Activated CD8-positive, alpha-beta memory T cell treated with anti-CD3 and anti-CD28 coated beads, Interleukin-2, amount 50 U/mL, for 48 hours (primary cell): ENCODE measurements around the gene MCUR1.
"Not testable (repeated sequence)": the region's sequence is repeated elsewhere in the genome, so short reads cannot be mapped to it uniquely, and the experiment has no call there.

ENCODE experiments used
- DNase-seq: peaks from one replicate; pipeline ENCODE4 v3.0.0-alpha.2; 2020

MCUR1 gene

GRCh38 chr6:13775466-13775865, 38.9 kb downstream of the MCUR1 start:
- not testable (repeated sequence) for DNase-seq

DNA sequence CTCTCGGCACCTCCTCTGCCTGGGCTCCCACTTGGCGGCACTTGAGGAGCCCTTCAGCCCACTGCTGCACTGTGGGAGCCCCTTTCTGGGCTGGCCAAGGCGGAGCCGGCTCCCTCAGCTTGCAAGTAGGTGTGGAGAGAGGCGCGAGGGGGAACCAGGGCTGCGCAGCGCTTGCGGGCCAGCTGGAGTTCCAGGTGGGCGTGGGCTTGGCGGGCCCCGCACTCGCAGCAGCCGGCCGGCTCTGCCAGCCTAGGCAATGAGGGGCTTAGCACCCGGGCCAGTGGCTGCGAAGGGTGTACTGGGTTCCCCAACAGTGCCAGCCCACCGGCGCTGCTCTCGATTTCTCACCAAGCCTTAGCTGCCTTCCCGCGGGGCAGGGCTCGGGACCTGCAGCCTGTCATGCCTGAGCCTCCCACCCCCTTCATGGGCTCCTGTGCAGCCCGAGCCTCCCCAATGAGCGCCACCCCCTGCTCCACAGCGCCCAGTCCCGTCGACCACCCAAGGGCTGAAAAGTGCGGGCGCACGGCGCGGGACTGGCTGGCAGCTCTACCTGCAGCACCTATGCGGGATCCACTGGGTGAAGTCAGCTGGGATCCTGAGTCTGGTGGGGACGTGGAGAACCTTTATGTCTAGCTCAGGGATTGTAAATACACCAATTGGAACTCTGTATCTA, 41.9 kb downstream of the MCUR1 start:
- peak; percentile 40 for DNase-seq

- peak; percentile 70 for DNase-seq
Measured at GRCh38 chr6:13769655-13770053, 44.7 kb downstream of the MCUR1 start.

GRCh38 chr6:13769034-13769654, 45.2 kb downstream of the MCUR1 start:
- no peak for DNase-seq

DNA sequence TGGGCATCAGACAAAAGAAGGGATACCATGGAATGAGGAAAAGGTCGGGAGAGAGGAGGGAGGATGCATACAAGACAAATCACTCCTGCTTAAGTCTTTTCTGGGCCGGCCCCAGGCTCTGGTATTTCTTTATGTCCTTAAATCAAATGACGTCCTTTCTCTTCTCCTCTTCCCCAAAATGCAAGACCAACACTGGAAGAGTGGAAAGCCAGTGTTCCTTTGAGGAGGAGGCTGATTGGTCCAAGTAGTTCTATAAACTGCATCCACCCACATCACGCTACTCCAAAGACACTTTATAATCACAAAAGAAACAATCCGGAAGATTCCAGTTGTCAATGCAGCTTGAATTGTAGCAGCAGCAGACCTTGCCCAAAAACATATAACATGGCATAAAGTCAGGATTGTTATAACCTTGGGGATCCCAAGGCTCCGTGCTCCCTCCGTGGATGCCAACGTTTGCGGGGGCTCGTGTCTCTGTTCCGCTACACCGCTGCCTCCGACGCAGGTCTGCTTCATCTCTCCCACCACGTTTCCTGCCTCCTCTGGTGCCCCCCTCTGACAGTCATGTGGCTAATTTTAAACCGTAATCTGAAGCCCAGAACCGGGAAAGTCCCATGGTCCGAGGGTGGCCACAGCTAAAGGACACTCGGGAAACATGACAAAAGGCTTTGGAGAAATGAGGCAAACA, 47.1 kb downstream of the MCUR1 start:
- peak; percentile 67 for DNase-seq

- DNase-seq = no peak
Measured at GRCh38 chr6:13766201-13766634, 48.1 kb downstream of the MCUR1 start.

GRCh38 chr6:13765570-13765969, 48.8 kb downstream of the MCUR1 start:
- DNase-seq = no peak

- DNase-seq = no peak
Measured at GRCh38 chr6:13764996-13765395, 49.4 kb downstream of the MCUR1 start.

DNA sequence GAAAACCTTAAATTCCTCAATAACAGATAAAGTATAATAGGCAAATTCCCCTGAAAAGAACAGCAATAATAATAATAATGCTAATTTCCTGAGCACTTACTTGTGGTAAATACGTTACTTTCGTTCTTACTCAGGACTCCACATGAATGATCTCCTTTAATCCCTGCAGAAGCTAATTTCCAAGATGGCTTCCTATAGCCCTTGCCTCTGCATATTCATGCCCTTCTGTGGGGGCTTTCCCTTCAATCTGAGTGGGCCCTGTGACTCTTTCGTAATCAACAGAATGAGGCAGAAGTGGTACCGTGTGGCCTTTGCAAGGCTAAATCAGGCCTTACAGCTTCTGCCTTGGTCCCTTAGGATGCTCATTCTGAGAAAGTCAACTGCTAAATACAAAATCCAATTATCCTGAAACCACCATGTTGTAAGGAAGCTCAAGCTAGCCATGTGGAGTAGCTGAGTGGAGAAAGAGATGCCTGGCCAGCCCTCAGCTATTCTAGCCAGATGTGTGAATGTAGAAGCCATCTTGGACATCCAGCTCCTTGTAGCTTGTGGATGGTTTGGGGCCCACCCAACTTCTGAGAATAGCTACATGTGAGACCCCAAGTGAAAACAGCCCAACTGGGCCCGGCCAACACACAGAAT, 50.5 kb downstream of the MCUR1 start:
- DNase-seq = no peak

DNA sequence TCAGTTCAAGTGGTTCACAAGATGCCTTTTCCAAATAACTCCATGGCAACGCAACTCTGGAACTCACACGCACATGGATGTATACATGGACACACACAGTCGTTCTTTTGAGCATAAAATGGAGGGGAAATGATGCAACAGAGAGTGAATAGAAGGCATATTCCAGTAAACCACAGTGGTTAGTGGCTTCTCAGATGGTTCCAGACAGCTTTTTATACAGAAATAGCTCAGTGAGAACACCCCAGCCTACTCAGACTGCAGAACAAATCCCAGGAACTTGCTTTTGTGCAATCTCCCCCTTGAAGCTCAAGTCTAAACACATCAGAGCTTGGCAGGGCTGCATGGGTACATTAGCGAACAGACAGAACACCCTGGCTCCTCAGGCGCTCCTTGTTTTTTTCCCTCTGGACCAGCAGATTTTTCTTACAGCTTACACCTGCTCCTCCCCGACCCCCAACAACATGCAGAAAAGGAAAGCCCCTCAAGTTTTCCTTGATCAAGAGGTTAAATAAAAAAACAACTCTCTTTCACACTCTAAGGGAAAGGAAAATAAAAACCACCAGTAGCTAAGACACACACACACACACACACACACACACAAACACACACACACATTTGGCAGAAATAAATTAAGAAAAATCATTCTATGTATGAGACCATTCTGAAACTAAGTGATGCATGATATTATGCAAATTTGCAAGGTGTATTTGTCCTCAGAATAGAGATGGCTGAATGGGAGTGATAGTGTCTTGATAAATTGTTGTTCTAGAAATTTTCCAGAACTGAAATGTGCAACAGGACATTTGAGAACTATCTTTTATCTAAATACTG, 51.5 kb downstream of the MCUR1 start:
- no peak for DNase-seq

- DNase-seq = no peak
Measured at GRCh38 chr6:13761361-13762036, 52.9 kb downstream of the MCUR1 start.

- DNase-seq = no peak
Measured at GRCh38 chr6:13760307-13761304, 53.8 kb downstream of the MCUR1 start.

GRCh38 chr6:13759025-13759424, 55.3 kb downstream of the MCUR1 start:
- no peak for DNase-seq

GRCh38 chr6:13754644-13755043, 59.7 kb downstream of the MCUR1 start:
- no peak for DNase-seq

DNA sequence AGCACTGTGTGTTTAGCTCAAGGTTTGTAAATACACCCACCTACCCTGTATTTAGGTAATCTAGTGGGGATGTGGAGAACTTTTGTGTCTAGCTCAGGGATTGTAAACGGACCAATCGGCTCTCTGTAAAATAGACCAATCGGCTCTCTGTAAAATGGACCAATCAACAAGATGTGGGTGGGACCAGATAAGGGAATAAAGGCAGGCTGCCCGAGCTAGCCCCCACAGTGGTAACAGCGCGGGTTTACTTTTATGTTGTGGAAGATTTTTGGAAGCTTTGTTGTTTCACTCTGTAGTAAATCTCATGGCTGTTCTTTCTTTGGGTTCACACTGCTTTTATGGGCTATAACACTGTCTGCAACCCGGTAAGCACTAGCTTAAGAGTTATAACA, 70.6 kb downstream of the MCUR1 start:
- no peak for DNase-seq

GRCh38 chr6:13742961-13743735, 71.2 kb downstream of the MCUR1 start:
- no peak for DNase-seq

DNA sequence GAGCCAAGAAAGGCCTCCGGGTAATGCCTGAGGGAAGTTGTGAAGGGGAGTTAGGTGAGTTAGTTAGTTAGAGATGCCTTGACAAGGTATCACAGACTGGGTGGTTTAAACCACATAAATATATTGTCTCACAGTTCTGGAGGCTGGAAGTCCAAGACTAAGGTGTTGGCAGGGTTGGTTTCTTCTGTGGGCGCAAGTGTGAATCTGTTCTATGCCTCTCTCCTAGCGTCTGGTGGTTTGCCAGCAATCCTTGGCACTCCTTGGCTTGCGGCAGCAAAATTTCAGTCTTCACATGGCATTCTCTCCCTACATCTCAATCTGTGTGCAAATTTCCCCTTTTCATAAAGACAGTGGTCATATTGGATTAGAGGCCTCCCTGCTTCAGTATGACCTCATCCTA, 73.0 kb downstream of the MCUR1 start:
- no peak for DNase-seq
